IPS-20b (cell line): Measurements from ENCODE around the gene CDC42EP5.
"Not testable (repeated sequence)": the region's sequence is repeated elsewhere in the genome, so short reads cannot be mapped to it uniquely, and the experiment has no call there.

Experiments used
- H3K27ac ChIP-seq: one replicate; pipeline ENCODE4 v1.5.1; 2013; ENCODE audit warnings: low read length
- H3K27me3 ChIP-seq: 2 replicates; pipeline ENCODE4 v1.6.1; 2013; ENCODE audit warnings: mild to moderate bottlenecking, low read length, inconsistent platforms; ENCODE audit not compliant: insufficient read depth
- H3K36me3 ChIP-seq: 2 replicates; pipeline ENCODE4 v1.6.1; 2013; ENCODE audit warnings: low read depth, mild to moderate bottlenecking, inconsistent platforms, low read length, moderate library complexity; ENCODE audit not compliant: insufficient read depth
- H3K4me1 ChIP-seq: 2 replicates; pipeline ENCODE4 v1.6.1; 2013; ENCODE audit warnings: mild to moderate bottlenecking, control low read depth, inconsistent platforms, low read length, moderate library complexity; ENCODE audit not compliant: insufficient read depth
- H3K4me3 ChIP-seq: 2 replicates; pipeline ENCODE4 v1.5.1; 2013; ENCODE audit warnings: mild to moderate bottlenecking, low read length, inconsistent platforms
- H3K9ac ChIP-seq: 2 replicates; pipeline ENCODE4 v1.6.1; 2013; ENCODE audit warnings: low read depth, mild to moderate bottlenecking, inconsistent platforms, low read length, moderate library complexity
- H3K9me3 ChIP-seq: 2 replicates; pipeline ENCODE4 v1.6.1; 2013; ENCODE audit warnings: mild to moderate bottlenecking, low read depth, low read length, inconsistent platforms; ENCODE audit not compliant: insufficient read depth

CDC42EP5 gene

DNA sequence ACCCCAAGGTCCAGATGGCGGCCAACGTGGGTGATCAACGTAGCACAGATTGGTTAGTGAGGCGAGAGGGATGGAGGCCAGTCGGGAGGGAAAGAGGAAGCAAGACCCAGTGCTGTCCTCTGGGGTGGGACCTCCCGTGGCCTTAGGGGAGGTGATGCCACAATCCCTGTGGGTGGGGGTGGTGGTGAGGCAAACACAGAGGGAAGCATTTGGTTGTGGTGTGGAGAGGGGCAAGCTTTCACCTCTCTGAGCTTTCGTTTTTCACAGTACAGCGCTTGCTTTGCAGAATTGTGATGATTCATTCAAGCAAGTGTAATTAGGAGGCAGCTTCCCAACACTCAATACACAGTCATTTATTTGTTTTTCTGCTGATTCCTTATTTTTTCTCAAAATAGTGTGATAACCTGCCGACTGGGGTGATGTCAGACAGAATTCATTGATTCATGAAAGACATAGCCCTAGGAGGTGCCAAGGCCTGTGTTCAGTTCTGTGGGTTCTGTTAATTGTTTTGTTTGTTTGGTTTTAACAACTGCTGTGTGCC lies 21.7 kb downstream of the CDC42EP5 start:
- Histone ChIP-seq H3K4me3 (no peak overlapping the region), H3K4me1 (peaks cover 5% of the 10 kb centered on the region; the same call in 1 of the 2 replicates), H3K27me3 (no peaks in the 10 kb centered on the region), H3K27ac (no peak overlapping the region), H3K9me3 (no peaks in the 10 kb centered on the region), H3K36me3 (peaks cover 56% of the 10 kb centered on the region), H3K9ac (no peak overlapping the region)

DNA sequence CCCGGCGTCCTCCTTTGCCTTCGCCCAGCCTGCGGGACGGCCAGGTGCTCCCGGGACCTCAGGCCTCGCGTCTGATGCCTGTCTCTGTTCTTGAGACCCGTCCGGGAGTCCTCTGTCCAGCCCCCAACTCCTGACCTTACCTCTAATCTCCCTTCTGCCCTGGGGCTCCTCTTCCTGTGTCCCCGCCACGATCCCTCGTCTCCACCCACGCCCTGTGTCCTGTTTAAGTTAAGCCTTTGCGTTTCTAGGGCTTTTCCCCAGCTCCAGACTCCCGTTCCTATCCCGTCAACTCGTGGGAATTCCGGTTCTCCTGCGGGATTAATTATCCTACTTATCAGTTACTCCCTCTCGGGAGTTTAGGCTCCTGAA lies 23.4 kb downstream of the CDC42EP5 start:
- H3K27me3 ChIP-seq, result no peaks in the 10 kb centered on the region
- H3K9me3 ChIP-seq, result no peaks in the 10 kb centered on the region
- H3K27ac ChIP-seq, result no peak overlapping the region
- H3K9ac ChIP-seq, result peak overlapping the region; percentile 76
- H3K4me1 ChIP-seq, result peaks cover 5% of the 10 kb centered on the region; the same call in 1 of the 2 replicates
- peaks cover 50% of the 10 kb centered on the region for H3K36me3 ChIP-seq
- peak overlapping the region; percentile 82 for H3K4me3 ChIP-seq

DNA sequence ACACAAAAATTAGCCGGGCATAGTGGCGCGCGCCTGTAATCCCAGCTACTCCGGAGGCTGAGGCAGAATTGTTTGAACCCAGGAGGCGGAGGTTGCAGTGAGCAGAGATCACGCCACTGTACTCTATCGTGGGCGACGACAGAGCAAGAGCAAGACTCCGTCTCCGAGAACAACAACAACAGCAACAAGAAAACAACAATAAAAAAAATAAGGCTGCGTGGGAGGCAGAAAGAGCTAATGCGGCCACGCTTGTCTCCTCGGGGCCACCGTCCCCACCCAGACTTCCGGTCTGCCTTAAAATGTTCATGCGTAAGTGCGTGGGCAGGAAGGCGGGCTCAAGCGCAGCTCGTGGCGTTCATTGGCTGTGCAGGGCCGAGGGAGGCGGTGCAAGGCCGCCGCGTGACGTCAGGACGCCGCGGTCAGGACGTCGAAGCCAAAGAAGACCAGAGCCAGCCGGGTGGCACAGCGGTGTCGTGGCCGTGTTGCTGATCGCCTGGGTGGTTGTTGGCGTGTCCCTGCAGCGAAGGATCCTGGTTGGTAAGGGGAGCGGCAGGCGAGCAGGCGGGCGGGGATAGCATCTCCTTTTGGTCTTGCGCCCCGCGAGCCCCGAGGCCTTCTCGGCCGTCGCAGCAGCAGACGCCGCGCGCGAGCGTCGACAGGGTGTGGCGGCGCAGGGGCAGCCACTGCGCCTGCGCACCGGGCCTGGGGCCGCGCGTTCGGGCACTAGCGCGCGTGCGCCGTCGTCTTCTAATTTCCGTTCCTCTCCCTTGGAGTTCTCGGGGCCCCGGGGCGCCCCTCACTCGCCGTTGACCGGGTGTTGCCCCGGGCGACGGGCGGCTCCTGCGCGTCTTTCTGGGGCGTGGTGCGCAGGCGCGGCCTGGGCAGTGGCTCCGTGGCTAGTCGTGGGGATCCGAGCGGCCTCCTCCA lies 24.1 kb downstream of the CDC42EP5 start, which contains the start of gene LENG8:
TSS of gene LENG8 (plus strand) at position 426 of the 927 bp plus-strand sequence. CDS start 2,146 bp downstream, outside the sequence.
- Histone ChIP-seq H3K9ac (peak within 1 kb of the TSS; percentile 76), H3K36me3 (peaks cover 45% of the 10 kb centered on the region), H3K27ac (peak within 1 kb of the TSS; percentile 59), H3K9me3 (no peaks in the 10 kb centered on the region), H3K4me1 (peaks cover 5% of the 10 kb centered on the region; the same call in 1 of the 2 replicates), H3K27me3 (no peaks in the 10 kb centered on the region), H3K4me3 (peak within 1 kb of the TSS; percentile 82)

DNA sequence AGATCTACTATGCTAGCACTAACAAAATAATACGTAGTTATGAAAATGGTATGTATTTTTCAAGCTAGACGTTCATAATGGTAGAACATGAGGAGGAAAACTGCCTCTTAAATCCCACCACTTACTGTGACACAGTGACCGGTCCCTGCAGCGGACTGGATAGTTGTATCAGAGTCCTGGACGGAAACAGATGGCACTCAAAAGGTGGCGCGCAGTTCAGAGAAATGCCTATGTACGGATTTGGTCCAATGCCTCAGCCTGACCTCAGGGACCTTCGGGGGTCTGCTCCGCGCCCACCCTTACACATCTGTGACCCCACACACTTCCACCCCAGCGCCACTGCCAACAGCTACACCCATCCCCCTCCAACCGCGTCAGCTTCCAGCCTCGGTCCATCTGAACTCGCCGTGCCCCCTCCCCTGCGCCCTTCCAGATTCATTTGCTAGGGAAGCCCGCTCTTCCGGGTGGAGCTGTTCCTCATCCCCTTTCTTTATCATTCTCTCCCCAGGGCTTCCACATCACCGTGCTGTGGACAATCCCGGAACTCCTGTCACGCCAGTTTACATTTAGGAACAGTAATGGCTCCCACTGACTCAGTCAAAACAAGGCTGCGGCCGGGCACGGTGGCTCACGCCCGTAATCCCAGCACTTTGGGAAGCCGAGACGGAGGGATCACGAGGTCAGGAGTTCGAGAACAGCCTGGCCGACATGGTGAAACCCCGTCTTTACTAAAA lies 24.9 kb downstream of the CDC42EP5 start:
- Histone ChIP-seq H3K36me3 (peaks cover 39% of the 10 kb centered on the region), H3K27me3 (no peaks in the 10 kb centered on the region), H3K4me3 (peak overlapping the region; percentile 82), H3K9me3 (no peaks in the 10 kb centered on the region), H3K27ac (peak overlapping the region; percentile 59), H3K9ac (peak overlapping the region; percentile 76), H3K4me1 (peaks cover 5% of the 10 kb centered on the region; the same call in 1 of the 2 replicates)

DNA sequence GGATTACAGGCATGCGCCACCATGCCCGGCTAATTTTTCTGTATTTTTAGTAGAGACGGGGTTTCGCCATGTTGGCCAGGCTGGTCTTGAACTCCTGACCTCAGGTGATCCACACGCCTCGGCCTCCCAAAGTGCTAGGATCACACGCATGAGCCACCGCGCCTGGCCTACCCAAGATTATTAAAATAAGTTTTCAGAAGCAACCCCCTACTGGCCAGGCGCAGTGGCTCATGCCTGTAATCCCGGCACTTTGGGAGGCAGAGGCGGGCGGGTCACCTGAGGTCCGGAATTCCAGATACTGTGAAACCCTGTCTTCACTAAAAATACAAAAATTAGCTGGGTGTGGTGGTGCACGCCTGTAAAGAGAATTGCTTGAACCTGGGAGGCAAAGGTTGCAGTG lies 26.7 kb downstream of the CDC42EP5 start:
- peaks cover 25% of the 10 kb centered on the region for H3K36me3 ChIP-seq
- not testable (repeated sequence) for H3K9ac ChIP-seq, H3K9me3 ChIP-seq, H3K4me3 ChIP-seq, H3K4me1 ChIP-seq, H3K27ac ChIP-seq, H3K27me3 ChIP-seq

DNA sequence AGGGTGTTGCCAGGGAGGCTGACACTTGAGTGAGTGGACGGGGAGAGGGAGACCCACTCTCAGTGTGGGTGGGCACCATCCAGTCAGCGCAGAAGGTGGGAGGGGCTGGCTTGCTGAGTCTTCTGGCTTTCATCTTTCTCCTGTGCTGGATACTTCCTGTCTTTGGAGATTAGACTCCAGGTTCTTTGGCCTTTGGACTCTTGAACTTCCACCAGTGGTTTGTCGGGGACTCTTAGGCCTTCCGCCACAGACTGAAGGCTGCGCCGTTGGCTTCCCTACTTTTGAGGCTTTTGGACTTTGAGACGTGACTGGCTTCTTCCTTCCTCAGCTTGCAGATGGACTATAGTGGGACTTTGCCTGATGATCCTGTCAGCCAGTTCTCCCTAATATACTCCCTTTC lies 28.4 kb downstream of the CDC42EP5 start:
- Histone ChIP-seq H3K36me3 (peaks cover 20% of the 10 kb centered on the region), H3K4me3 (no peak overlapping the region), H3K27me3 (no peaks in the 10 kb centered on the region), H3K9ac (no peak overlapping the region), H3K27ac (no peak overlapping the region), H3K9me3 (no peaks in the 10 kb centered on the region), H3K4me1 (no peaks in the 10 kb centered on the region)

DNA sequence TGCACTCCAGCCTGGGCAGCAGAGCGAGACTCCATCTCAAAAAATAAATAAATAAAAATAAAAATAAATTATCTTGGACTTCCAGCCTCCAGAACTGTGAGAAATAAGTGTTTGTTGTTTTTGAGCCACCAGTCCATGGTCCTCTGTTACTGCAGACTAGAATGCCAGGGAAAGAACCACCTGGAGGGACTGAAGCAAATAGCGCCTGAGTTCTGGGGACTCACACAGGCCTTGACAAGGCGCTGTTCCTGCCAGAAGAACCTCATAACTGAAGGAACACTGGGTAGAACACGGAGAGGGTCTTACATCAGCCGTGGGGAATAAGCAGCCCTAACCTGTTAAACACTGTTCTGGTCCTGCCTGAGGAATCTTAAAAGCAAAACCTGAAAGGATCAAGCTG lies 32.5 kb downstream of the CDC42EP5 start:
- Histone ChIP-seq H3K36me3 (peaks cover 16% of the 10 kb centered on the region), H3K4me1 (peaks cover 9% of the 10 kb centered on the region; the same call in 1 of the 2 replicates), H3K9me3 (no peaks in the 10 kb centered on the region), H3K27ac (no peak overlapping the region), H3K4me3 (no peak overlapping the region), H3K27me3 (no peaks in the 10 kb centered on the region), H3K9ac (no peak overlapping the region)

DNA sequence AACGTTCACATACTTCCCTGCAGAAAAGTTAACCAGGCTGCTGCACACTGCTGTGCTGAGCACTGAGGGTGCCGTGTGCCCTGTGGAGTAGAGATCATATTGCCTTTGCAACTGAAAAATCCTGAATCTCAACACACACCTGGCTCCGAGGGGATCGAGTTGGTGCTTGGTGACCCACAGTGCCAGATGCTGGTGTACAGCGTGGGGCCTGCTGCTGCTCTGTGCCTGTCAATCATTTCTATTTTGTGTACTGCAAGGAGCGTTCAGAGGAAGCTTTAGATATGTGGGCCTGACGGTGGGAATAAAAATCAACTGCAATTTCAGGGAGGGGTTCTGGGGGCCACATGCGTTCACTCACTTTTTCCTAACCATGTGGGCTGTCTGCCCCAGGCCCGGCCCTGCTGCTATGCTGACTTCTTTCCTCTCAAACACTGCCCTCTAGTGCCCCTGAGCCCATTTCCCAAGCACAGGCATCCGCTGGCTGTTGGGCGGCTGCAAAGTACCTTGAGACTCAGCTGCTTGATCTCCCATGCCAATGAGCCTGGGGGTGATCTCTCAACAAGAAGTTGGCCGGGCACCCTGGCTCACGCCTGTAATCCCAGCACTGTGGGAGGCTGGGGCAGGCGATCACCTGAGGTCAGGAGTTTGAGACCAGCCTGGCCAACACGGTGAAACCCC lies 33.8 kb downstream of the CDC42EP5 start:
- no peaks in the 10 kb centered on the region for H3K9me3 ChIP-seq
- H3K36me3 ChIP-seq, result 0 out of 2 replicates have a peak, but pooled peaks cover 7% of the 10 kb centered on the region
- H3K4me3 ChIP-seq, result no peak overlapping the region
- peaks cover 15% of the 10 kb centered on the region; the same call in 1 of the 2 replicates for H3K4me1 ChIP-seq
- no peak overlapping the region for H3K9ac ChIP-seq
- H3K27ac ChIP-seq, result no peak overlapping the region
- peaks cover 4% of the 10 kb centered on the region; the same call in 1 of the 2 replicates for H3K27me3 ChIP-seq

DNA sequence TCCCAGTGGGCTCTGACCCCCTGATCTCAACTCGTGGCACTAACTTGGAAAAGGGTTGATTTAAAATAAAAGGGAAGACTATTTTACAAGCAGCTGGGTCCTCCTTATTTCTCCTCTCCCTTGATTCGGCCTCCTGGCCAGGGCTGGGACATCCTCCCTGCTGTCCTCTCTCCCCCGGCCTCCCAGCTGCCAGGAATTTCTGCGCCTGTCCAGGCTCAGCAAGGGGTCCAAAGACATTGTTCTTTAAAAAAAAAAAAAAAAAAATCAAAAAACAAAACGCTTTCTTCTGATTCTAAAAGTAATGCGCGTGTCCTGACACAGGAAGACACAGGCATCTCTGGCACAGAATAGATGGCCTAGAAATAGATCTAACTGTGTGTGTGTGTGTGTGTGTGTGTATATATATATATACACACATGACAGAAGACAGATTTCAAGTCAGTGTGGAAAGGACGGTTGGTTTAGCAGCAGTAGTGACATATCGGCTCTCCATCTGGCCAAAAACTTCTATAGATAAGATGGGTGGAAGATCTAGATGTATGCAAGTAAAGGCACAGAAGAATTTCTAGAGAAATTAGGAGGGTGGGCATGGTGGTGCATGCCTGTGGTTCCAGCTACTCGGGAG lies 36.4 kb downstream of the CDC42EP5 start:
- H3K9me3 ChIP-seq, result no peaks in the 10 kb centered on the region
- peak overlapping the region; percentile 45; the same call in 1 of the 2 replicates for H3K9ac ChIP-seq
- no peak overlapping the region for H3K27ac ChIP-seq
- H3K4me3 ChIP-seq, result peak overlapping the region; percentile 43; the same call in 1 of the 2 replicates
- H3K4me1 ChIP-seq, result peaks cover 15% of the 10 kb centered on the region; the same call in 1 of the 2 replicates
- peaks cover 3% of the 10 kb centered on the region; the same call in 1 of the 2 replicates for H3K36me3 ChIP-seq
- H3K27me3 ChIP-seq, result peaks cover 6% of the 10 kb centered on the region; the same call in 1 of the 2 replicates

DNA sequence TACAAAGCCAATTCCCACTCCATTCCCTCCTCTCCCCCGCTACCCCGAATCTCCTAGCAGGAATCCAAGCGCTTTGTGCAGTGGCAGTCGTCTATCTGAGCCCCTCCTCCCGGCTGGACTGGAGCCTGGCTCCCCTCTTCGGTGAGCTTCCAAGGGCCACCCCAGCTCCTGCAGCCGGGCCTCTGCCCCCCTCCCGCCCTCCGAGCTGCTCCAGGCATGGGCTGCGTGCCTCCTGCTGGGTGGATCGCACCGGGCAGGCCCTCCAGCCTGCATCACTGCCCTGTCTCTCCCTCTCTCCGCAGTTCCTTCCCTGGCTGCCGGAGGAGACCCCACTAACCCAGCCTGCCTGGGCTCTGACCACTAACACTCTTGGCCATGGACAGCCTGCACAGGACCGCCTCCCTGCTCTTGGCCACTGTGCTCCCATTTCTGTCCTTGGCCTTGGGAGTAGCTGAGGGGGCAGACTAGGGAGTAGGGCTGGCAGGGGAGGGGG lies 37.0 kb downstream of the CDC42EP5 start:
- H3K9me3 ChIP-seq, result no peaks in the 10 kb centered on the region
- H3K4me3 ChIP-seq, result peak overlapping the region; percentile 43; the same call in 1 of the 2 replicates
- H3K4me1 ChIP-seq, result peaks cover 15% of the 10 kb centered on the region; the same call in 1 of the 2 replicates
- peak overlapping the region; percentile 45; the same call in 1 of the 2 replicates for H3K9ac ChIP-seq
- no peak overlapping the region for H3K27ac ChIP-seq
- peaks cover 3% of the 10 kb centered on the region; the same call in 1 of the 2 replicates for H3K36me3 ChIP-seq
- H3K27me3 ChIP-seq, result peaks cover 6% of the 10 kb centered on the region; the same call in 1 of the 2 replicates
